ENCODE measurements around the gene SEMA3F.

Gene SEMA3F

GRCh38 chr3:50167069-50167840, 12.1 kb downstream of the SEMA3F start:
- H3K14ac ChIP-seq (ENCODE audit: low read length in 2 of 2) = peak overlapping the region in 1 of 2 experiments; percentile 2
- no peak overlapping the region for H2BK15ac ChIP-seq (ENCODE audit: low read depth, poor library complexity, severe bottlenecking)
- H3K9ac ChIP-seq (ENCODE audit: low read length) = no peak overlapping the region
- H3K4ac ChIP-seq (ENCODE audit: low read depth in 1 of 2, low read length in 2 of 2) = peak overlapping the region in 1 of 2 experiments; percentile 0
- DNase-seq = peak; percentile 84
- no peak overlapping the region for H3K4me3 ChIP-seq (ENCODE audit: insufficient read depth in 1 of 2, low read depth in 1 of 2, low read length in 2 of 2)
- peak overlapping the region; percentile 45 for H4K8ac ChIP-seq (ENCODE audit: low read length)
- no peaks in the 10 kb centered on the region for H3K79me1 ChIP-seq (replicated peaks; ENCODE audit: low read length, poor library complexity, severe bottlenecking)
- no peak overlapping the region for H2BK120ac ChIP-seq (ENCODE audit: low read depth, low read length)
- peak overlapping the region in 1 of 2 experiments; percentile 15 for H2BK12ac ChIP-seq (ENCODE audit: low read length in 2 of 2)
- H3K36me3 ChIP-seq (ENCODE audit: control insufficient read depth in 1 of 2, insufficient read depth in 2 of 2, low read depth in 1 of 2, low read length in 2 of 2) = peaks cover 0 to 16% of the 10 kb centered on the region in 2 experiments
- H3K9me3 ChIP-seq (ENCODE audit: control insufficient read depth, low read length) = no peaks in the 10 kb centered on the region
- H2AK5ac ChIP-seq (ENCODE audit: low read length, severe bottlenecking) = peak overlapping the region; percentile 86
- peak overlapping the region; percentile 69 for H2BK5ac ChIP-seq (ENCODE audit: low read depth, low read length, poor library complexity, severe bottlenecking)
- H3K18ac ChIP-seq (ENCODE audit: low read depth in 1 of 2, low read length in 2 of 2) = peak overlapping the region in 1 of 2 experiments; percentile 43
- peak overlapping the region; percentile 30 for H3K4me2 ChIP-seq (ENCODE audit: low read length, poor library complexity, severe bottlenecking)
- peaks cover 75% of the 10 kb centered on the region for H3K4me1 ChIP-seq (ENCODE audit: control insufficient read depth, insufficient read depth, low read depth, low read length)
- WGBS = 47% methylated on average over 13 of the region's 16 CpGs
- peaks cover 0 to 9% of the 10 kb centered on the region in 2 experiments for H3K27me3 ChIP-seq (ENCODE audit: control insufficient read depth in 1 of 2, insufficient read depth in 1 of 2, low read length in 2 of 2)
- H4K91ac ChIP-seq (ENCODE audit: low read length) = peak overlapping the region; percentile 1
- H3K27ac ChIP-seq (ENCODE audit: low read length, poor library complexity, severe bottlenecking) = peak overlapping the region; percentile 87
- H2AFZ ChIP-seq (ENCODE audit: low read depth, low read length) = no peak overlapping the region
- H3K23ac ChIP-seq (ENCODE audit: low read length in 2 of 2) = no peak overlapping the region

GRCh38 chr3:50167841-50168209, 12.7 kb downstream of the SEMA3F start:
- Histone ChIP-seq H2BK15ac (ENCODE audit: low read depth, poor library complexity, severe bottlenecking) (no peak overlapping the region), H2BK12ac (ENCODE audit: low read length in 2 of 2) (no peak overlapping the region), H3K14ac (ENCODE audit: low read length in 2 of 2) (no peak overlapping the region)

GRCh38 chr3:50168388-50168787, 13.3 kb downstream of the SEMA3F start:
- Histone ChIP-seq H2BK12ac (ENCODE audit: low read length in 2 of 2) (peak overlapping the region in 1 of 2 experiments; percentile 27), H2BK5ac (ENCODE audit: low read depth, low read length, poor library complexity, severe bottlenecking) (no peak overlapping the region)
- 92% methylated on average over 9 of the region's 9 CpGs for WGBS

More at GRCh38 chr3:50167841-50168209, 12.7 kb downstream of the SEMA3F start:
- 66% methylated on average over 7 of the region's 7 CpGs for WGBS
- Histone ChIP-seq H3K4me1 (ENCODE audit: control insufficient read depth, insufficient read depth, low read depth, low read length) (peaks cover 71% of the 10 kb centered on the region), H3K79me1 (replicated peaks; ENCODE audit: low read length, poor library complexity, severe bottlenecking) (no peaks in the 10 kb centered on the region), H3K36me3 (ENCODE audit: control insufficient read depth in 1 of 2, insufficient read depth in 2 of 2, low read depth in 1 of 2, low read length in 2 of 2) (peaks cover 0 to 14% of the 10 kb centered on the region in 2 experiments), H4K91ac (ENCODE audit: low read length) (no peak overlapping the region), H3K9ac (ENCODE audit: low read length) (no peak overlapping the region), H3K4me3 (ENCODE audit: insufficient read depth in 1 of 2, low read depth in 1 of 2, low read length in 2 of 2) (no peak overlapping the region), H2BK5ac (ENCODE audit: low read depth, low read length, poor library complexity, severe bottlenecking) (peak overlapping the region; percentile 69), H3K27me3 (ENCODE audit: control insufficient read depth in 1 of 2, insufficient read depth in 1 of 2, low read length in 2 of 2) (peaks cover 0 to 15% of the 10 kb centered on the region in 2 experiments), H3K27ac (ENCODE audit: low read length, poor library complexity, severe bottlenecking) (peak overlapping the region; percentile 72), H2BK120ac (ENCODE audit: low read depth, low read length) (no peak overlapping the region), H2AK5ac (ENCODE audit: low read length, severe bottlenecking) (peak overlapping the region; percentile 86), H3K4me2 (ENCODE audit: low read length, poor library complexity, severe bottlenecking) (peak overlapping the region; percentile 12), H2AFZ (ENCODE audit: low read depth, low read length) (no peak overlapping the region), H4K8ac (ENCODE audit: low read length) (no peak overlapping the region), H3K4ac (ENCODE audit: low read depth in 1 of 2, low read length in 2 of 2) (no peak overlapping the region), H3K18ac (ENCODE audit: low read depth in 1 of 2, low read length in 2 of 2) (peak overlapping the region in 1 of 2 experiments; percentile 28), H3K23ac (ENCODE audit: low read length in 2 of 2) (no peak overlapping the region), H3K9me3 (ENCODE audit: control insufficient read depth, low read length) (no peaks in the 10 kb centered on the region)
- DNase-seq = no peak

GRCh38 chr3:50168791-50169190, 13.7 kb downstream of the SEMA3F start:
- Histone ChIP-seq H2BK15ac (ENCODE audit: low read depth, poor library complexity, severe bottlenecking) (peak overlapping the region; percentile 37), H3K23ac (ENCODE audit: low read length in 2 of 2) (no peak overlapping the region), H3K4me3 (ENCODE audit: insufficient read depth in 1 of 2, low read depth in 1 of 2, low read length in 2 of 2) (no peak overlapping the region), H3K9me3 (ENCODE audit: control insufficient read depth, low read length) (no peaks in the 10 kb centered on the region), H3K27me3 (ENCODE audit: control insufficient read depth in 1 of 2, insufficient read depth in 1 of 2, low read length in 2 of 2) (peaks cover 0 to 16% of the 10 kb centered on the region in 2 experiments), H4K8ac (ENCODE audit: low read length) (no peak overlapping the region), H4K91ac (ENCODE audit: low read length) (no peak overlapping the region), H3K4me2 (ENCODE audit: low read length, poor library complexity, severe bottlenecking) (no peak overlapping the region), H3K79me1 (replicated peaks; ENCODE audit: low read length, poor library complexity, severe bottlenecking) (no peaks in the 10 kb centered on the region), H3K4me1 (ENCODE audit: control insufficient read depth, insufficient read depth, low read depth, low read length) (peaks cover 68% of the 10 kb centered on the region), H2AK5ac (ENCODE audit: low read length, severe bottlenecking) (peak overlapping the region; percentile 62), H3K9ac (ENCODE audit: low read length) (no peak overlapping the region), H2AFZ (ENCODE audit: low read depth, low read length) (no peak overlapping the region), H3K27ac (ENCODE audit: low read length, poor library complexity, severe bottlenecking) (no peak overlapping the region), H3K4ac (ENCODE audit: low read depth in 1 of 2, low read length in 2 of 2) (no peak overlapping the region), H2BK5ac (ENCODE audit: low read depth, low read length, poor library complexity, severe bottlenecking) (no peak overlapping the region), H2BK12ac (ENCODE audit: low read length in 2 of 2) (peak overlapping the region in 1 of 2 experiments; percentile 27), H3K36me3 (ENCODE audit: control insufficient read depth in 1 of 2, insufficient read depth in 2 of 2, low read depth in 1 of 2, low read length in 2 of 2) (peaks cover 0 to 10% of the 10 kb centered on the region in 2 experiments), H3K18ac (ENCODE audit: low read depth in 1 of 2, low read length in 2 of 2) (no peak overlapping the region), H3K14ac (ENCODE audit: low read length in 2 of 2) (no peak overlapping the region), H2BK120ac (ENCODE audit: low read depth, low read length) (no peak overlapping the region)
- 95% methylated on average over 6 of the region's 6 CpGs for WGBS
- DNase-seq = no peak

More at GRCh38 chr3:50168388-50168787, 13.3 kb downstream of the SEMA3F start:
- Histone ChIP-seq H3K27me3 (ENCODE audit: control insufficient read depth in 1 of 2, insufficient read depth in 1 of 2, low read length in 2 of 2) (peaks cover 0 to 16% of the 10 kb centered on the region in 2 experiments), H3K79me1 (replicated peaks; ENCODE audit: low read length, poor library complexity, severe bottlenecking) (no peaks in the 10 kb centered on the region), H2BK120ac (ENCODE audit: low read depth, low read length) (no peak overlapping the region), H3K36me3 (ENCODE audit: control insufficient read depth in 1 of 2, insufficient read depth in 2 of 2, low read depth in 1 of 2, low read length in 2 of 2) (peaks cover 0 to 10% of the 10 kb centered on the region in 2 experiments), H2AFZ (ENCODE audit: low read depth, low read length) (no peak overlapping the region), H3K9me3 (ENCODE audit: control insufficient read depth, low read length) (no peaks in the 10 kb centered on the region), H3K23ac (ENCODE audit: low read length in 2 of 2) (no peak overlapping the region), H3K27ac (ENCODE audit: low read length, poor library complexity, severe bottlenecking) (no peak overlapping the region), H3K4ac (ENCODE audit: low read depth in 1 of 2, low read length in 2 of 2) (no peak overlapping the region), H3K4me1 (ENCODE audit: control insufficient read depth, insufficient read depth, low read depth, low read length) (peaks cover 69% of the 10 kb centered on the region), H3K14ac (ENCODE audit: low read length in 2 of 2) (no peak overlapping the region), H3K4me2 (ENCODE audit: low read length, poor library complexity, severe bottlenecking) (no peak overlapping the region), H4K8ac (ENCODE audit: low read length) (no peak overlapping the region), H3K18ac (ENCODE audit: low read depth in 1 of 2, low read length in 2 of 2) (no peak overlapping the region), H3K4me3 (ENCODE audit: insufficient read depth in 1 of 2, low read depth in 1 of 2, low read length in 2 of 2) (no peak overlapping the region), H4K91ac (ENCODE audit: low read length) (peak overlapping the region; percentile 2), H3K9ac (ENCODE audit: low read length) (no peak overlapping the region), H2BK15ac (ENCODE audit: low read depth, poor library complexity, severe bottlenecking) (peak overlapping the region; percentile 37), H2AK5ac (ENCODE audit: low read length, severe bottlenecking) (peak overlapping the region; percentile 62)
- no peak for DNase-seq
